Suppressor macrophage treated with lipopolysaccharide for 4 hours (primary cell): ENCODE measurements around the gene PIP5K1C.
"Not testable (repeated sequence)": the region's sequence is repeated elsewhere in the genome, so short reads cannot be mapped to it uniquely, and the experiment has no call there.

Source experiments
- DNase-seq: peaks from one replicate; pipeline ENCODE4 v3.0.0-alpha.2; 2020

Gene PIP5K1C

DNA sequence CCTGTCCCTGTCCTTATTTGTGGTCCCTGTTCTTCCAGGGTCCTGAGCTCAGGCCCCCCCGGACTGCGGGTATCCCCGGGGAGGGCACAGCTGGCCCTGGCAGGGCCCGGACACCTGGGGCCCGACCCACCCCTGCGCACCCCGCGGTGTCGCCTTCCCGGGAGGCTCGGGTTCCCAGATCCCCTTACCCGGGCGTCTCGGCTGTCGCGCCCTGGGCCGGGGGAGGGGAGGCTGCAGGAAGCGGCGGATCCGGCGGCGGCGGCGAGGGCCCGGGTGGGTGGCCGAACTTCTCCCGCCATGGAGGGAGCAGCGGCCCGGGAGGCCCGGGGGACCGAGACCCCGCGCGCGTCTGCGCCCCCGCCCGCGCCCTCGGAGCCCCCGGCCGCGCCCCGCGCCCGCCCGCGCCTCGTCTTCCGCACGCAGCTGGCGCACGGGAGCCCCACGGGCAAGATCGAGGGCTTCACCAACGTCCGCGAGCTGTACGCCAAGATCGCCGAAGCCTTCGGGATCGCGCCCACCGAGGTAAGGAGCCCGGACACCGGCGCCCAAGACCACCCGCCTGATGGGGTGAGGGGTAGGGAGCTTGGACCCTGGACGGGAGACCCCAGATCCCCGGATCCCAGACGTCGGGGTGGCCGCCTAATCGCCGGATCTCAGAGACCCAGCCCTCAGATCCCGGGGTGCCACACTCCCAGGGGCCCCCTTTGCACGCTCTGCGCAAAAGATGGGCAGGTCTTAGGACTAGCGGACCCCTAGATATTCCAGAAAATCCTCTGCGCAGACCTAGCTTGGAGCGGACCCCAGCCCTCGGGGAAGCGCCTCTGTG is 114.8 kb downstream of the PIP5K1C start, which contains the start of gene GIPC3:
Gene GIPC3 (plus strand): TSS at position 178 of the 826 bp plus-strand sequence. CDS start 120 bp downstream, at position 298.
- DNase-seq, result no peak

DNA sequence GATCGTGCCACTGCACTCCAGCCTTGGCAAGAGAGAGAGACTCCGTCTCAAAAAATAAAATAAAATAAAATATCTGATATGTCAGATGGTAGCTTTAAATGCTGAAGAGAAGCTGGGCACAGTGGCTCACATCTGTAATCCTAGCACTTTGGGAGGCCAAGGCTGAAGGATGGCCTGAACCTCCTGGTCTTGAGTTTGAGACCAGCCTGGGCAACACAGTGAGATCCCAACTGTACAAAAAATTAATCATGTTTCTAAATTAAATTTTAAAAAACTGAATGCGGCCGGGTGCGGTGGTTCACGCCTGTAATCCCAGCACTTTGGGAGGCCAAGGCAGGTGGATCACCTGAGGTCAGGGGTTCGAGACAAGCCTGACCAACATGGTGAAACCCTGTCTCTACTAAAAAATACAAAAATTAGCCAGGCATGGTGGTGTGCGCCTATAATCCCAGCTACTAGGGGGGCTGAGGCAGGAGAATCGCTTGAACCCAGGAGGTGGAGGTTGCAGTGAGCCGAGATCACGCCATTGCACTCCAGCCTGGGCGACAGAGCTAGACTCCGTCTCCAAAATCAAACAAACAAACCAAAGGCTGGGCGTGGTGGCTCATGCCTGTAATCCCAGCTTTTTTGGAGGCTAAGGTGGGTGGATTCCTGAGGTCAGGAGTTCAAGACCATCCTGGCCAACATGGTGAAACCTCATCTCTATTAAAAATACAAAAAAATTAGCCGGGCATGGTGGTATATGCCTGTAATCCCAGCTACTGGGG is 116.0 kb downstream of the PIP5K1C start:
- DNase-seq, result not testable (repeated sequence)

DNA sequence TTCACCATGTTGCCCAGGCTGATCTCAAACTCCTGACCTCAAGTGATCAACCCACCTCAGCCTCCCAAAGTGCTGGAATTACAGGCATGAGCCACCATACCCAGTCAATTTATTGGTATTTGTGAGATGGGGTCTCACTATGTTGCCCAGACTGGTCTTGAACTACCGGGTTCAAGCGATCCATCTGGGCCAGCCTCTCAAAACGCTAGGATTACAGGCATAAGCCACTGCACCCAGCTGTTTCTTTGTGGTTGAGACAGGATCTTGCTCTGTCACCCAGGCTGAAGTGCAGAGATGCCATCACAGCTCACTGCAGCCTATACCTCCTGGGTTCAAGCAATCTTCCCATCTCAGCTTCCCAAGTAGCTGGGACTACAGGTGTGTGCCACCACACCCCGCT is 118.5 kb downstream of the PIP5K1C start:
- DNase-seq, result not testable (repeated sequence)
